ENCODE data around the gene WDR37. TPM values are rescaled to one million over a fixed set of nuclear protein-coding genes. Genes with fewer than 3 reads are reported as not detected.

The WDR37 gene
- total RNA-seq, 4 donors from 2014 or later: 9.4 to 18.9 (median 11.9) TPM

DNA sequence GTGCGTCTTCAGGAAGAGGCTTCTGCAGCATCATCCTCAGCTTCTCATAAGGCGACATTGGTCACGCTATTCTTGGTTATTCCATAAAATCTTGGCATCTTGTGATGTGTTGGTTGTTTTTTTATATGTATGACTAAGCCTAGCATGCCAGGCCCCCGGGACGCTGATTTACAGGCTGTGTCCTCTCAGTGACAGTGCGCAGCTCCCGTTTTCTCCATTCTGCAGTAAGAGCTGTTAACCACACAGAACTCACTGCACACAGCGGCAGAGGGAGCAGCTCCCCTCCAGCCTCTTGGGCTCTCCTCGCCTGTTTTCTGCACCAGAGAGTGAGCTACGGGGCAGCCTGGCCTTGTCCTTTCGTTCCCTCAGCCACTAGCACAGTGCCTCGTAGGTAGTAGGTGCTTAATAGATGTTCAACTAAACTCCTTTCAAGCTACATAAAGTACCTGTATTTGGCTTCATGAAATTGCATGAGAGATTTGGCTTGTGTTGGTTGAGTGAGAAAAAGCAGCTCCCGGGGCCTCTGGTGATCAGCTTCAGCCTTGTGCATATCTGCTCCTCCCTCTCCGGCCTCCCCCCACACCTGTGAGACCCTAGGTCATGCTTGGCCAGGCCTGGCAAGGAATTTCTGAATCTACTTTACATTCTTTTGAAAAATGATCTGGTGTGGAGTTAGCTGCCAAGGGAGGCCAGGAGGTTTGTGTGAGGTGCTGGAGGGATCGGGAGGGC is 116.2 kb downstream of the WDR37 start:
- H3K4me3 ChIP-seq (ENCODE audit: low read depth, poor library complexity, severe bottlenecking): no peak overlapping the region
- TF ChIP-seq, protein P1, sequence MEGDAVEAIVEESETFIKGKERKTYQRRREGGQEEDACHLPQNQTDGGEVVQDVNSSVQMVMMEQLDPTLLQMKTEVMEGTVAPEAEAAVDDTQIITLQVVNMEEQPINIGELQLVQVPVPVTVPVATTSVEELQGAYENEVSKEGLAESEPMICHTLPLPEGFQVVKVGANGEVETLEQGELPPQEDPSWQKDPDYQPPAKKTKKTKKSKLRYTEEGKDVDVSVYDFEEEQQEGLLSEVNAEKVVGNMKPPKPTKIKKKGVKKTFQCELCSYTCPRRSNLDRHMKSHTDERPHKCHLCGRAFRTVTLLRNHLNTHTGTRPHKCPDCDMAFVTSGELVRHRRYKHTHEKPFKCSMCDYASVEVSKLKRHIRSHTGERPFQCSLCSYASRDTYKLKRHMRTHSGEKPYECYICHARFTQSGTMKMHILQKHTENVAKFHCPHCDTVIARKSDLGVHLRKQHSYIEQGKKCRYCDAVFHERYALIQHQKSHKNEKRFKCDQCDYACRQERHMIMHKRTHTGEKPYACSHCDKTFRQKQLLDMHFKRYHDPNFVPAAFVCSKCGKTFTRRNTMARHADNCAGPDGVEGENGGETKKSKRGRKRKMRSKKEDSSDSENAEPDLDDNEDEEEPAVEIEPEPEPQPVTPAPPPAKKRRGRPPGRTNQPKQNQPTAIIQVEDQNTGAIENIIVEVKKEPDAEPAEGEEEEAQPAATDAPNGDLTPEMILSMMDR (IDR thresholded peaks at IDR 0.05): no peak
- TF ChIP-seq POLR2A (IDR thresholded peaks at IDR 0.05): no peak
- no peak for DNase-seq (ENCODE audit: low spot score in 2 of 2)
- 66 to 75% methylated on average over 15 of the region's 15 CpGs for WGBS, 2 donors
- intact Hi-C loops (cut with DNase I; ENCODE audit: low total_unique reads): no loop called here

GRCh38 chr10:1173091-1173490 is 116.9 kb downstream of the WDR37 start:
- no peak overlapping the region for H3K4me3 ChIP-seq (ENCODE audit: low read depth, poor library complexity, severe bottlenecking)
- intact Hi-C loops (cut with DNase I; ENCODE audit: low total_unique reads): no loop called here
- no peak for DNase-seq (ENCODE audit: low spot score in 2 of 2)
- 85 to 88% methylated on average over 17 to 27 of the region's 27 CpGs for WGBS, 2 donors
- TF ChIP-seq, protein P1 (IDR thresholded peaks at IDR 0.05): no peak
- no peak for TF ChIP-seq POLR2A (IDR thresholded peaks at IDR 0.05)

- no peak for DNase-seq (ENCODE audit: low spot score in 2 of 2)
- TF ChIP-seq, protein P1 (IDR thresholded peaks at IDR 0.05): no peak
- TF ChIP-seq POLR2A (IDR thresholded peaks at IDR 0.05): no peak
- intact Hi-C loops (cut with DNase I; ENCODE audit: low total_unique reads): no loop called here
- 62 to 77% methylated on average over 5 of the region's 5 CpGs for WGBS, 2 donors
- H3K4me3 ChIP-seq (ENCODE audit: low read depth, poor library complexity, severe bottlenecking): no peak overlapping the region
Observed at GRCh38 chr10:1174022-1174421, 117.8 kb downstream of the WDR37 start.

GRCh38 chr10:1175956-1176565 is 119.9 kb downstream of the WDR37 start:
- no peak overlapping the region for H3K4me3 ChIP-seq (ENCODE audit: low read depth, poor library complexity, severe bottlenecking)
- TF ChIP-seq, protein P1 (IDR thresholded peaks at IDR 0.05): no peak
- no peak for TF ChIP-seq POLR2A (IDR thresholded peaks at IDR 0.05)
- intact Hi-C loops (cut with DNase I; ENCODE audit: low total_unique reads): no loop called here
- WGBS, 2 donors: 83 to 85% methylated on average over 23 of the region's 23 CpGs
- DNase-seq (ENCODE audit: low spot score in 2 of 2): peak in 1 of 2 donors; percentile 72

- WGBS, 2 donors: 83 to 90% methylated on average over 9 of the region's 9 CpGs
- no peak for TF ChIP-seq POLR2A (IDR thresholded peaks at IDR 0.05)
- TF ChIP-seq, protein P1 (IDR thresholded peaks at IDR 0.05): no peak
- peak in 1 of 2 donors; percentile 57 for DNase-seq (ENCODE audit: low spot score in 2 of 2)
- H3K4me3 ChIP-seq (ENCODE audit: low read depth, poor library complexity, severe bottlenecking): no peak overlapping the region
- intact Hi-C loops (cut with DNase I; ENCODE audit: low total_unique reads): no loop called here
Observed at GRCh38 chr10:1177936-1178335, 121.8 kb downstream of the WDR37 start.

Data from lower leg skin (tissue), 4 donors.